Measurements from ENCODE around the gene CCNK.

CCNK gene

GRCh38 chr14:99535448-99535847 is 54.2 kb downstream of the CCNK start:
- DNase-seq (ENCODE audit: low read depth, low spot score) = no peak
- no peak for TF ChIP-seq CTCF (IDR thresholded peaks at IDR 0.05; ENCODE audit: low read depth, low read length)
- no peak overlapping the region for H3K4me3 ChIP-seq (ENCODE audit: low read depth, low read length)
- in situ Hi-C loops (cut with HindIII; ENCODE audit: low sequenced_read_pairs) = no loop called here

GRCh38 chr14:99535908-99536778 is 54.9 kb downstream of the CCNK start:
- no peak for DNase-seq (ENCODE audit: low read depth, low spot score)
- no peak for TF ChIP-seq CTCF (IDR thresholded peaks at IDR 0.05; ENCODE audit: low read depth, low read length)
- in situ Hi-C loops (cut with HindIII; ENCODE audit: low sequenced_read_pairs) = no loop called here
- no peak overlapping the region for H3K4me3 ChIP-seq (ENCODE audit: low read depth, low read length)

GRCh38 chr14:99537399-99537798 is 56.2 kb downstream of the CCNK start:
- in situ Hi-C loops (cut with HindIII; ENCODE audit: low sequenced_read_pairs) = no loop called here
- DNase-seq (ENCODE audit: low read depth, low spot score) = peak; percentile 82
- H3K4me3 ChIP-seq (ENCODE audit: low read depth, low read length) = no peak overlapping the region
- TF ChIP-seq CTCF (IDR thresholded peaks at IDR 0.05; ENCODE audit: low read depth, low read length) = no peak

GRCh38 chr14:99538275-99538674 is 57.1 kb downstream of the CCNK start:
- peak; percentile 36 for TF ChIP-seq CTCF (IDR thresholded peaks at IDR 0.05; ENCODE audit: low read depth, low read length)
- H3K4me3 ChIP-seq (ENCODE audit: low read depth, low read length) = no peak overlapping the region
- in situ Hi-C loops (cut with HindIII; ENCODE audit: low sequenced_read_pairs) = no loop called here
- peak; percentile 29 for DNase-seq (ENCODE audit: low read depth, low spot score)

- in situ Hi-C loops (cut with HindIII; ENCODE audit: low sequenced_read_pairs) = no loop called here
- no peak for DNase-seq (ENCODE audit: low read depth, low spot score)
- TF ChIP-seq CTCF (IDR thresholded peaks at IDR 0.05; ENCODE audit: low read depth, low read length) = no peak
- no peak overlapping the region for H3K4me3 ChIP-seq (ENCODE audit: low read depth, low read length)
These were observed 57.5 kb downstream of the CCNK start for GRCh38 chr14:99538733-99539132.

- in situ Hi-C loops (cut with HindIII; ENCODE audit: low sequenced_read_pairs) = no loop called here
- TF ChIP-seq CTCF (IDR thresholded peaks at IDR 0.05; ENCODE audit: low read depth, low read length) = no peak
- H3K4me3 ChIP-seq (ENCODE audit: low read depth, low read length) = no peak overlapping the region
- DNase-seq (ENCODE audit: low read depth, low spot score) = no peak
These were observed 58.3 kb downstream of the CCNK start for GRCh38 chr14:99539491-99539890.

Measured in astrocyte of the spinal cord (primary cell).